ENCODE measurements around the gene SAG.

DNA sequence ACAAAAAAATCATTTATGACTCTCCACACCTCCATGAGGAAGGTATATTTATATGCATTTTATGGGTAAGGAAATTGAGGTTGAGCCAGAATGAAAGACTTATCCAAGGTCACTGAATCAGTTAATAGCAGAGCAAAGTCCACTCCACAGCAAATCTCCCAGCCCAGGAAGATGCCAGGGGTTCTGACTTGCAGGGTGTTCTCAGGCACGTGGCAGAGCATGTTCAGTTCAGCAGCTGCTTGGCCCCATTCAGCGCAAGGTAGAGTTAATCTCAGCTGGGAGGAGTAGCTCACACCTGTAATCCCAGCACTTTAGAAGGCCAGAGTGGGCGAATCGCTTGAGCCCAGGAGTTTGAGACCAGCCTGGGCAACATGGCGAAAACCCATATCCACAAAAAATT, 28.9 kb downstream of the SAG start:
- TF ChIP-seq, protein P1, sequence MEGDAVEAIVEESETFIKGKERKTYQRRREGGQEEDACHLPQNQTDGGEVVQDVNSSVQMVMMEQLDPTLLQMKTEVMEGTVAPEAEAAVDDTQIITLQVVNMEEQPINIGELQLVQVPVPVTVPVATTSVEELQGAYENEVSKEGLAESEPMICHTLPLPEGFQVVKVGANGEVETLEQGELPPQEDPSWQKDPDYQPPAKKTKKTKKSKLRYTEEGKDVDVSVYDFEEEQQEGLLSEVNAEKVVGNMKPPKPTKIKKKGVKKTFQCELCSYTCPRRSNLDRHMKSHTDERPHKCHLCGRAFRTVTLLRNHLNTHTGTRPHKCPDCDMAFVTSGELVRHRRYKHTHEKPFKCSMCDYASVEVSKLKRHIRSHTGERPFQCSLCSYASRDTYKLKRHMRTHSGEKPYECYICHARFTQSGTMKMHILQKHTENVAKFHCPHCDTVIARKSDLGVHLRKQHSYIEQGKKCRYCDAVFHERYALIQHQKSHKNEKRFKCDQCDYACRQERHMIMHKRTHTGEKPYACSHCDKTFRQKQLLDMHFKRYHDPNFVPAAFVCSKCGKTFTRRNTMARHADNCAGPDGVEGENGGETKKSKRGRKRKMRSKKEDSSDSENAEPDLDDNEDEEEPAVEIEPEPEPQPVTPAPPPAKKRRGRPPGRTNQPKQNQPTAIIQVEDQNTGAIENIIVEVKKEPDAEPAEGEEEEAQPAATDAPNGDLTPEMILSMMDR (IDR thresholded peaks at IDR 0.05) = no peak
- TF ChIP-seq POLR2A (IDR thresholded peaks at IDR 0.05) = no peak

Measured in testis (tissue), 2 donors.